Urinary bladder (tissue), 4 donors: Measurements from ENCODE around the gene CD300A. TPM values are rescaled to one million over a fixed set of nuclear protein-coding genes. Genes with fewer than 3 reads are reported as not detected.

Experiments
- DNase-seq: peaks from one replicate; pipeline ENCODE4 v3.0.0-alpha.2; 2015; ENCODE audit errors: extremely low spot score
- H3K27ac ChIP-seq: one replicate; pipeline ENCODE4 v1.5.1; 2013; ENCODE audit warnings: low read depth, mild to moderate bottlenecking, moderate library complexity
- H3K36me3 ChIP-seq: one replicate; pipeline ENCODE4 v1.6.1; 2013; ENCODE audit warnings: mild to moderate bottlenecking, moderate library complexity; ENCODE audit not compliant: insufficient read depth
- H3K4me1 ChIP-seq: one replicate; pipeline ENCODE4 v1.6.1; 2013; ENCODE audit warnings: mild to moderate bottlenecking, moderate library complexity; ENCODE audit not compliant: insufficient read depth
- H3K4me3 ChIP-seq: one replicate; pipeline ENCODE4 v1.5.1; 2013; ENCODE audit warnings: low read depth, low read length
- WGBS: extraction: QIAGEN DNeasy Blood & Tissue Kit; methylation state at CpG from one replicate; pipeline ENCODE4 v1.1.7; 2013; 5-methylcytosine and 5-hydroxymethylcytosine counted together
- polyA plus RNA-seq: library from polyadenylated mRNA; stranded (reverse); fragments of 200-250 nt; gene quantifications from one replicate; pipeline ENCODE4 v1.2.3, GENCODE V29; 2013
- small RNA-seq: library from RNA; depleted of rRNA; stranded (forward); fragments of <200 nt; gene quantifications from one replicate; pipeline ENCODE3, GENCODE V24; 2014
- total RNA-seq: library from RNA; depleted of rRNA; stranded (reverse); fragments of >200 nt; gene quantifications from one replicate; pipeline ENCODE4 v1.2.3, GENCODE V29; 2014
- donor health status: healthy with polysubstance abuse.
- donor health status: healthy.

The CD300A gene
- total and polyA plus RNA-seq, 2 donors: 2.7 to 5.2 TPM

GRCh38 chr17:74528491-74529199, 62.2 kb downstream of the CD300A start:
- no peak for DNase-seq
- H3K27ac ChIP-seq: no peak overlapping the region
- H3K36me3 ChIP-seq: no peaks in the 10 kb centered on the region
- 78% methylated on average over 8 of the region's 8 CpGs for WGBS
- H3K4me3 ChIP-seq: no peak overlapping the region
- H3K4me1 ChIP-seq: no peaks in the 10 kb centered on the region

DNA sequence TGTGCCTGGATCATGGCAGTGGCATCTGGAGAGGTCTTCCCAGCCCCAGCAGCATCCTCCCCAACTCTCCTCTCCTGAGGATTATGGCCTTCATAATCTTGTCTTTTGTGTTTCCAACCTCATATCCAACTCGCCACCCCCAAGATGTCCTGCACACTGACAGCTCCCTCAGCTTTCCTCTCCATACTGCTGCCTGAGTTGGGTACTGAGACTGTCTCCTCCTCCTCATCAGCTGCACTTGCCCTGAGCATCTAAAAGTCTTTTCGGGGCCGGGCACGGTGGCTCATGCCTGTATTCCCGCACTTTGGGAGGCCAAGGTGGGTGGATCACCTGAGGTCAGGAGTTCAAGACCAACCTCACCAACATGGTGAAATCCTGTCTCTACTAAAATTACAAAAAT, 62.8 kb downstream of the CD300A start:
- 85% methylated on average over 5 of the region's 5 CpGs for WGBS
- no peak overlapping the region for H3K27ac ChIP-seq
- no peaks in the 10 kb centered on the region for H3K36me3 ChIP-seq
- no peaks in the 10 kb centered on the region for H3K4me1 ChIP-seq
- no peak overlapping the region for H3K4me3 ChIP-seq
- no peak for DNase-seq

GRCh38 chr17:74530831-74531150, 64.4 kb downstream of the CD300A start:
- no peak overlapping the region for H3K27ac ChIP-seq
- DNase-seq: no peak
- H3K36me3 ChIP-seq: no peaks in the 10 kb centered on the region
- WGBS: 73% methylated on average over 5 of the region's 5 CpGs
- no peak overlapping the region for H3K4me3 ChIP-seq
- H3K4me1 ChIP-seq: no peaks in the 10 kb centered on the region

DNA sequence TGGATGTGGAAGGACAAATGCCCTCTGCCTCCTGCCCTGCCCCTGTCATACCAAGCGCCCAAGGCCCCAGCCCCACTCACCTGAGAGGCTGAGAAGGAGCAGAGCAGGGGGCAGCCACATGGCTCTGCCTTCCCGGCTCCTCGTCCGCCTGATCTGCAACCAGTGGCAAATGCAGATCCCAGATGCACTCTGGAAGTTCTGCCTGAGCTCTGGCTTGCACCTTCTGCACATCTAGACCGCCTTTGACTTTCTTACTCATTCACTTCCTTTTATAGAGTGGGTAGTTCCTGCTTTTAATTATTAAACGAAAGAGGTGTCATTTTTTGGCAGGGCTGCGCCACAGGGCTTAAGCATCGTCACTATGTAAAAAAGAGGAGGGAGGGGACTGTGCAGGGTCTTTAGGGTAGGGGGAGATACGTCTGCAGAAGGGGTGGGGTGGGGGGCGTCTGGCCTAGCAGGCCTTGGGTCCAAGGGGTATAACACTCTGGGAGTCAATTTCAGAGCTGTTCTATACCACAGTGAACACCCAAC, 64.9 kb downstream of the CD300A start, which contains the start of gene CD300LB:
Gene CD300LB, minus strand, starts transcription at position 245 of the 531 bp plus-strand sequence. Its CDS starts 125 bp downstream, at position 120.
- Histone ChIP-seq H3K27ac (no peak within 1 kb of the TSS), H3K4me3 (no peak within 1 kb of the TSS), H3K36me3 (no peaks in the 10 kb centered on the region), H3K4me1 (no peaks in the 10 kb centered on the region)
- 68% methylated on average over 10 of the region's 10 CpGs for WGBS
- DNase-seq: no peak

GRCh38 chr17:74532115-74532514, 65.7 kb downstream of the CD300A start:
- Histone ChIP-seq H3K36me3 (no peaks in the 10 kb centered on the region), H3K27ac (no peak overlapping the region), H3K4me3 (no peak overlapping the region), H3K4me1 (no peaks in the 10 kb centered on the region)
- 63% methylated on average over 10 of the region's 10 CpGs for WGBS
- no peak for DNase-seq

Small RNA genes lying within 50 kb of the gene (small RNA-seq; reads per million reads assigned to genes)
- gene RNA5SP448: not detected

Other genes starting within 250 kb of the CD300A start
- not detected for gene DNAI2, start 192.4 kb upstream of the CD300A start, total RNA-seq
- 0.05 TPM for gene DNAI2, start 192.4 kb upstream of the CD300A start, polyA plus RNA-seq
- 0.32 TPM for gene KIF19, start 140.4 kb upstream of the CD300A start, total RNA-seq
- 1.4 TPM for gene KIF19, start 140.4 kb upstream of the CD300A start, polyA plus RNA-seq
- gene BTBD17, start 104.8 kb upstream of the CD300A start, total RNA-seq: not detected
- gene BTBD17, start 104.8 kb upstream of the CD300A start, polyA plus RNA-seq: not detected
- not detected for gene GPR142, start 99.1 kb upstream of the CD300A start, total RNA-seq
- gene GPR142, start 99.1 kb upstream of the CD300A start, polyA plus RNA-seq: 0.23 TPM
- 27.0 TPM for gene GPRC5C, start 34.5 kb upstream of the CD300A start, total RNA-seq
- 40.6 TPM for gene GPRC5C, start 34.5 kb upstream of the CD300A start, polyA plus RNA-seq
- not detected for gene CD300LB, start 64.8 kb downstream of the CD300A start, total RNA-seq
- 0.46 TPM for gene CD300LB, start 64.8 kb downstream of the CD300A start, polyA plus RNA-seq
- gene CD300C, start 79.5 kb downstream of the CD300A start, total RNA-seq: 0.69 TPM
- gene CD300C, start 79.5 kb downstream of the CD300A start, polyA plus RNA-seq: 2.3 TPM
- gene CD300H, start 100.9 kb downstream of the CD300A start, total RNA-seq: not detected
- gene CD300H, start 100.9 kb downstream of the CD300A start, polyA plus RNA-seq: 0.18 TPM
- not detected for gene CD300LD, start 125.6 kb downstream of the CD300A start, total RNA-seq
- not detected for gene CD300LD, start 125.6 kb downstream of the CD300A start, polyA plus RNA-seq
- 0.42 TPM for gene CD300E, start 157.1 kb downstream of the CD300A start, total RNA-seq
- gene CD300E, start 157.1 kb downstream of the CD300A start, polyA plus RNA-seq: 2.1 TPM
- 0.63 TPM for gene CD300LF, start 246.3 kb downstream of the CD300A start, total RNA-seq
- gene CD300LF, start 246.3 kb downstream of the CD300A start, polyA plus RNA-seq: 1.3 TPM